Left colon (tissue), 2 donors: ENCODE data around the gene UBQLNL. TPM values are rescaled to one million over a fixed set of nuclear protein-coding genes. Genes with fewer than 3 reads are reported as not detected.

ENCODE experiments used
- ATAC-seq: fragments of 200-7000 bp; cut with Tn5 transposase; one replicate; pipeline ENCODE4 v1.9.1; 2020; ENCODE audit warnings: mild to moderate bottlenecking, moderate library complexity
- DNase-seq, 2 donors: peaks; one replicate each; pipeline ENCODE4 v3.0.0-alpha.2; 2020
- intact Hi-C, 2 donors: fragments of 100-400 bp; cut with DNase I in 1 of 2; cut with micrococcal nuclease in 1 of 2; formaldehyde crosslinking; loops; one replicate each; pipeline versions ENCODE4 v1.11.2 to v1.14.0; 2022; cut with DNase I, micrococcal nuclease
- long read RNA-seq: library from polyadenylated mRNA; unstranded; transcript quantifications from one replicate; pipeline ENCODE4 v2.0.0, GENCODE V29; 2021
- total RNA-seq, 2 donors: library from RNA; stranded (reverse); fragmentation: NEBNext Ultra II Directional; extraction: Animal tissue kit (Norgen Biotek cat#: 25700); gene quantifications; one replicate each; pipeline ENCODE4 v1.2.1, GENCODE V29; 2021
- donor health status: DM: no; HTN: no; CAD: no.
- donor health status: DM: yes; HTN: yes; CAD: no.

The UBQLNL gene
- total RNA-seq = under 1 TPM; 0.25 to 0.49 TPM
- long read RNA-seq = 0 reads

GRCh38 chr11:5516599-5516998, at the start of gene UBQLNL:
Gene UBQLNL, minus strand, starts transcription at chr11:5516699. Its CDS starts 258 bp downstream, at chr11:5516441.
- DNase-seq = no peak
- no peak for ATAC-seq
- intact Hi-C loops = no loop called here

GRCh38 chr11:5564259-5565019, 47.9 kb upstream of the UBQLNL start:
- ATAC-seq (no peak), DNase-seq (no peak)
- intact Hi-C loops = no loop called here

GRCh38 chr11:5557751-5558150, 41.3 kb upstream of the UBQLNL start:
- no peak for ATAC-seq
- intact Hi-C loops = no loop called here
- DNase-seq = no peak

GRCh38 chr11:5556596-5557188, 40.2 kb upstream of the UBQLNL start:
- no peak for ATAC-seq
- intact Hi-C loops = no loop called here
- DNase-seq = no peak

- no peak for DNase-seq
- intact Hi-C loops = no loop called here
Observed at GRCh38 chr11:5553343-5553742, 36.8 kb upstream of the UBQLNL start.

GRCh38 chr11:5550440-5551095, 34.1 kb upstream of the UBQLNL start:
- DNase-seq (no peak), ATAC-seq (no peak)
- intact Hi-C loops = no loop called here

More at GRCh38 chr11:5553343-5553742, 36.8 kb upstream of the UBQLNL start:
- ATAC-seq = no peak

GRCh38 chr11:5548440-5548839, 31.9 kb upstream of the UBQLNL start, which contains the start of gene OR52H1:
Gene OR52H1, minus strand, starts transcription at chr11:5548540. Its CDS starts 3,035 bp downstream, at chr11:5545505.
- DNase-seq = no peak
- no peak for ATAC-seq
- intact Hi-C loops = no loop called here

- DNase-seq (no peak), ATAC-seq (no peak)
- intact Hi-C loops = no loop called here
Observed at GRCh38 chr11:5547982-5548381, 31.5 kb upstream of the UBQLNL start.

GRCh38 chr11:5546457-5546856, 30.0 kb upstream of the UBQLNL start:
- intact Hi-C loops = no loop called here
- ATAC-seq (no peak), DNase-seq (no peak)

- intact Hi-C loops = no loop called here
- DNase-seq = no peak
- ATAC-seq = no peak
Observed at GRCh38 chr11:5541427-5541826, 24.9 kb upstream of the UBQLNL start.

GRCh38 chr11:5536482-5536881, 20.0 kb upstream of the UBQLNL start:
- ATAC-seq = no peak
- no peak for DNase-seq
- intact Hi-C loops = no loop called here

- ATAC-seq = no peak
- intact Hi-C loops = no loop called here
- DNase-seq = no peak
Observed at GRCh38 chr11:5534046-5534445, 17.5 kb upstream of the UBQLNL start.

- intact Hi-C loops = no loop called here
- ATAC-seq = no peak
Observed at GRCh38 chr11:5531053-5531831, 14.7 kb upstream of the UBQLNL start.

GRCh38 chr11:5528495-5528894, 12.0 kb upstream of the UBQLNL start:
- DNase-seq (no peak), ATAC-seq (no peak)
- intact Hi-C loops = no loop called here

More at GRCh38 chr11:5531053-5531831, 14.7 kb upstream of the UBQLNL start:
- no peak for DNase-seq

- ATAC-seq = no peak
- intact Hi-C loops = no loop called here
- no peak for DNase-seq
Observed at GRCh38 chr11:5527716-5528115, 11.2 kb upstream of the UBQLNL start.

GRCh38 chr11:5524756-5525155, 8.3 kb upstream of the UBQLNL start:
- no peak for DNase-seq
- ATAC-seq = no peak
- intact Hi-C loops = no loop called here

GRCh38 chr11:5522308-5522707, 5.8 kb upstream of the UBQLNL start:
- intact Hi-C loops = no loop called here
- ATAC-seq = no peak
- DNase-seq = no peak

- DNase-seq (no peak), ATAC-seq (no peak)
- intact Hi-C loops = no loop called here
Observed at GRCh38 chr11:5521540-5521939, 5.0 kb upstream of the UBQLNL start.

- no peak for ATAC-seq
- intact Hi-C loops = no loop called here
- DNase-seq = no peak
Observed at GRCh38 chr11:5514841-5515240, 1.7 kb downstream of the UBQLNL start.
